Type B pancreatic cell (in vitro differentiated cells): ENCODE measurements around the gene RBM19. TPM values are rescaled to one million over a fixed set of nuclear protein-coding genes. Genes with fewer than 3 reads are reported as not detected.

Experiments used
- DNase-seq: peaks from one replicate; pipeline ENCODE4 v3.0.0; 2021; ENCODE audit warnings: mixed read lengths; ENCODE audit not compliant: unreplicated experiment; ENCODE audit errors: extremely low spot score
- H3K27ac Mint-ChIP-seq: 2 replicates; pipeline ENCODE4 v1.8.0; 2021; ENCODE audit warnings: mild to moderate bottlenecking, mixed read lengths
- H3K27me3 Mint-ChIP-seq: 2 replicates; pipeline ENCODE4 v1.8.0; 2021; ENCODE audit warnings: mixed read lengths
- H3K36me3 Mint-ChIP-seq: 2 replicates; pipeline ENCODE4 v1.8.0; 2021; ENCODE audit warnings: mixed read lengths
- H3K4me1 Mint-ChIP-seq: one replicate; pipeline ENCODE4 v1.8.0; 2021; ENCODE audit warnings: mixed read lengths; ENCODE audit not compliant: unreplicated experiment
- H3K4me3 Mint-ChIP-seq: 2 replicates; pipeline ENCODE4 v1.8.0; 2021; ENCODE audit warnings: mild to moderate bottlenecking, mixed read lengths
- H3K9me3 Mint-ChIP-seq: 2 replicates; pipeline ENCODE4 v1.8.0; 2021; ENCODE audit warnings: mixed read lengths
- CTCF ChIP-seq: fragments of 200-600 bp; sonication (generic); conservative IDR thresholded peaks from 2 replicates; pipeline ENCODE4 v1.5.0; 2021; ENCODE audit warnings: antibody characterized with exemption, mild to moderate bottlenecking
- total RNA-seq: library from RNA; stranded (reverse); gene quantifications from 2 replicates; pipeline ENCODE4 v1.2.1, GENCODE V29; 2021; ENCODE audit warnings: low replicate concordance

The RBM19 gene
- total RNA-seq, 1 donor from 2014 or later, result 37.8 TPM

- Mint-ChIP-seq H3K4me3 (no peak overlapping the region), H3K4me1 (peaks cover 13% of the 10 kb centered on the region), H3K36me3 (peaks cover 6% of the 10 kb centered on the region), H3K9me3 (peaks cover 4% of the 10 kb centered on the region), H3K27ac (no peak overlapping the region), H3K27me3 (no peaks in the 10 kb centered on the region)
- DNase-seq, result no peak
- TF ChIP-seq CTCF, result no peak
Observed at GRCh38 chr12:113805673-113806072, 160.5 kb downstream of the RBM19 start.

- peaks cover 4% of the 10 kb centered on the region for H3K9me3 Mint-ChIP-seq
- no peak for DNase-seq
- peaks cover 13% of the 10 kb centered on the region for H3K4me1 Mint-ChIP-seq
- no peak overlapping the region for H3K27ac Mint-ChIP-seq
- H3K4me3 Mint-ChIP-seq, result no peak overlapping the region
- no peak for TF ChIP-seq CTCF
- H3K36me3 Mint-ChIP-seq, result peaks cover 6% of the 10 kb centered on the region
- H3K27me3 Mint-ChIP-seq, result no peaks in the 10 kb centered on the region
Observed at GRCh38 chr12:113804961-113805600, 161.0 kb downstream of the RBM19 start.

- TF ChIP-seq CTCF, result no peak
- Mint-ChIP-seq H3K27ac (no peak overlapping the region), H3K36me3 (peaks cover 6% of the 10 kb centered on the region), H3K4me1 (peaks cover 13% of the 10 kb centered on the region), H3K27me3 (no peaks in the 10 kb centered on the region), H3K4me3 (no peak overlapping the region), H3K9me3 (peaks cover 4% of the 10 kb centered on the region)
- DNase-seq, result no peak
Observed at GRCh38 chr12:113803759-113804140, 162.4 kb downstream of the RBM19 start.

- peaks cover 9% of the 10 kb centered on the region for H3K4me1 Mint-ChIP-seq
- no peak for TF ChIP-seq CTCF
- H3K27ac Mint-ChIP-seq, result no peak overlapping the region
- peaks cover 4% of the 10 kb centered on the region for H3K9me3 Mint-ChIP-seq
- no peak for DNase-seq
- no peaks in the 10 kb centered on the region for H3K27me3 Mint-ChIP-seq
- peaks cover 3% of the 10 kb centered on the region for H3K36me3 Mint-ChIP-seq
- no peak overlapping the region for H3K4me3 Mint-ChIP-seq
Observed at GRCh38 chr12:113802966-113803758, 163.0 kb downstream of the RBM19 start.

- no peaks in the 10 kb centered on the region for H3K36me3 Mint-ChIP-seq
- peaks cover 9% of the 10 kb centered on the region for H3K4me1 Mint-ChIP-seq
- TF ChIP-seq CTCF, result no peak
- H3K9me3 Mint-ChIP-seq, result peaks cover 4% of the 10 kb centered on the region
- H3K27me3 Mint-ChIP-seq, result no peaks in the 10 kb centered on the region
- DNase-seq, result no peak
- no peak overlapping the region for H3K27ac Mint-ChIP-seq
- H3K4me3 Mint-ChIP-seq, result no peak overlapping the region
Observed at GRCh38 chr12:113802000-113802749, 163.9 kb downstream of the RBM19 start.
